NT2/D1 (cell line): ENCODE results near the gene ZDHHC5.

Experiments
- SUZ12 ChIP-seq: IDR thresholded peaks from 2 replicates; pipeline ENCODE4 v1.6.1; 2011; ENCODE audit not compliant: insufficient read length, insufficient read depth; ENCODE audit errors: extremely low read depth
- ZNF274 ChIP-seq: IDR thresholded peaks from 2 replicates; pipeline ENCODE4 v1.6.1; 2011; ENCODE audit warnings: mild to moderate bottlenecking, low read depth, low read length

GRCh38 chr11:57638811-57639320 lies 29.0 kb upstream of the ZDHHC5 start:
- TF ChIP-seq SUZ12 (no peak), ZNF274 (no peak)
